Right lobe of liver (tissue), 6 donors: ENCODE results near the gene ZNF90. TPM values are rescaled to one million over a fixed set of nuclear protein-coding genes. Genes with fewer than 3 reads are reported as not detected.
"Not testable (repeated sequence)": the region's sequence is repeated elsewhere in the genome, so short reads cannot be mapped to it uniquely, and the experiment has no call there.

Source experiments
- ATAC-seq, 4 donors: fragments of 200-7000 bp; cut with Tn5 transposase; one replicate each; pipeline ENCODE4 v1.9.1; 2020; ENCODE audit warnings: mild to moderate bottlenecking in 4 of 4, moderate library complexity in 4 of 4
- DNase-seq, 3 donors: peaks; one replicate each; pipeline ENCODE4 v3.0.0-alpha.2; 2020
- H3K27ac ChIP-seq, 3 donors: fragments of 200-600 bp; one replicate each; pipeline ENCODE4 v1.8.0; 2022
- H3K27me3 ChIP-seq, 2 donors: fragments of 200-600 bp; one replicate each; pipeline ENCODE4 v1.8.0; 2022
- H3K36me3 ChIP-seq, 4 donors: fragments of 200-600 bp; sonication (generic) in 1 of 4; one replicate each; pipeline versions ENCODE4 v1.5.1 to v1.8.0; 2017 to 2022; ENCODE audit warnings: control low read depth in 1 of 4
- H3K4me1 ChIP-seq, 4 donors: fragments of 200-600 bp; sonication (generic) in 1 of 4; one replicate each; pipeline versions ENCODE4 v1.5.1 to v1.8.0; 2017 to 2022; ENCODE audit warnings: control low read depth in 1 of 4
- H3K4me3 ChIP-seq, 3 donors: fragments of 200-600 bp; one replicate each; pipeline ENCODE4 v1.8.0; 2022
- H3K9me3 ChIP-seq, 4 donors: fragments of 200-600 bp; sonication (generic) in 1 of 4; one replicate each; pipeline versions ENCODE4 v1.5.1 to v1.8.0; 2017 to 2022; ENCODE audit warnings: control low read depth in 1 of 4
- CTCF ChIP-seq, 4 donors: fragments of 200-600 bp in 3 of 4; fragments of 450-650 bp in 1 of 4; IDR thresholded peaks; one replicate each; pipeline versions ENCODE4 v1.5.1 to v1.8.0; 2016 to 2022; ENCODE audit warnings: antibody characterized with exemption in 4 of 4, mild to moderate bottlenecking in 2 of 4
- POLR2A ChIP-seq: fragments of 450-650 bp; IDR thresholded peaks from one replicate; pipeline ENCODE4 v1.6.1; 2017; ENCODE audit warnings: antibody characterized with exemption, mild to moderate bottlenecking
- WGBS: methylation state at CpG from one replicate; pipeline ENCODE4 v1.1.6; 2018; ENCODE audit warnings: low coverage, low lambda C conversion rate; ENCODE audit not compliant: insufficient coverage; ENCODE audit errors: missing lambda C conversion rate; 5-methylcytosine and 5-hydroxymethylcytosine counted together
- intact Hi-C, 2 donors: fragments of 100-400 bp; cut with DNase I; formaldehyde crosslinking; loops; one replicate each; pipeline versions ENCODE4 v1.11.2 to v1.14.1; 2022
- total RNA-seq, 6 experiments: library from RNA; depleted of rRNA in 2 of 6; stranded (reverse); fragments of >200 nt in 2 of 6; fragmentation: NEBNext Ultra II Directional in 3 of 6; extraction: Animal tissue kit (Norgen Biotek cat#: 25700) in 3 of 6; gene quantifications; one replicate each; pipeline versions ENCODE4 v1.1.0 to v1.2.4, GENCODE V29; 2016 to 2023
- donor health status: DM: no; HTN: yes; CAD: no.
- donor health status: DM: no; HTN: no; CAD: no.
- donor health status: DM: no; HTN: no; CAD: no.
- donor health status: DM: no; HTN: yes; CAD: no.
- donor health status: DM: no; HTN: yes; CAD: no.

The ZNF90 gene
- total RNA-seq, 6 experiments from 2014 or later: 0.18 to 0.54 (median 0.24) TPM

- no peak for DNase-seq
- no peaks in the 10 kb centered on the region for H3K27me3 ChIP-seq
- H3K4me3 ChIP-seq: no peak overlapping the region
- no peak for ATAC-seq
- no peaks in the 10 kb centered on the region for H3K4me1 ChIP-seq
- TF ChIP-seq POLR2A: no peak
- 29% methylated on average over 1 of the region's 1 CpG for WGBS
- no peaks in the 10 kb centered on the region for H3K9me3 ChIP-seq
- H3K27ac ChIP-seq: no peak overlapping the region
- no peaks in the 10 kb centered on the region for H3K36me3 ChIP-seq
- intact Hi-C loops: no loop called here
Measured at GRCh38 chr19:20060282-20060681, 17.5 kb upstream of the ZNF90 start.

DNA sequence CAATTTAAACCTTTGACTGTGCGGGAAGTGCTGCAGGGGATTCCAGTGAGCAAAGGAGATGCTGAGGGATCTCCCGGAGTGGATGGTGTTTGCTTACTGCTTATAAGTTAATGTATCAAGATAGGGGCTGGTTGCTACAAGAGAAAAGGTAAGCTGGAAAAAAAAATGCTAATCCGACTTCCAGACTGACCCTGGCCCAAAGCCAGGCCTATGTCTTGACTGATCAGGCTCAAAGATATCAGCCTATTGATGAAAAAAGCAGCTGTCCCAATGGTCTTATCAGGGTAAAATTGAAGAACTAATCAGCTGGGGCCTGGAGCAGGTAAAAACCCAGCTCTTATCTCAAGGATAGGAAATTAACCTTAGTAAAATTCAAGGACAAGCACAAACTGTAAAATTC, 10.9 kb upstream of the ZNF90 start:
- Histone ChIP-seq H3K36me3 (no peaks in the 10 kb centered on the region), H3K27ac (no peak overlapping the region), H3K27me3 (no peaks in the 10 kb centered on the region), H3K9me3 (no peaks in the 10 kb centered on the region), H3K4me3 (no peak overlapping the region), H3K4me1 (no peaks in the 10 kb centered on the region)
- DNase-seq: no peak
- intact Hi-C loops: no loop called here
- no peak for ATAC-seq
- TF ChIP-seq CTCF (IDR thresholded peaks at IDR 0.05) (no peak), POLR2A (no peak)
- 40% methylated on average over 3 of the region's 3 CpGs for WGBS

- no peak for ATAC-seq
- no peak overlapping the region for H3K4me3 ChIP-seq
- intact Hi-C loops: no loop called here
Measured at GRCh38 chr19:20067943-20068342, 9.9 kb upstream of the ZNF90 start.

DNA sequence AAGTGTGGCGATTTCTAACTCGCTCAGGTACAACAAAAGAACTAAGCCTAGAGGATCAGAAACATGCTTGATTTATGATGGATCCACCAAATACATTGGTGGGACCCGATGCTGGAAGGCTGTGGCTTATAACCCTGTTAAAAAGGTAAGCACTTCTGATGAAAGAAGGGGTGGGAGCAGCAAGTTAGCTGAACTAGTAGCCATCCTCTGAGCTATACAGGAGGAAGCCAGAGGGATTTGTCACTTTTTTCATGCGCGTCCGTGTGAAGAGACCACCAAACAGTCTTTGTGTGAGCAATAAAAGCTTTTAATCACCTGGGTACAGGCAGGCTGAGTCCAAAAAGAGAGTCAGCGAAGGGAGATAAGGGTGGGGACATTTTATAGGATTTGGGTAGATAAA, 9.2 kb upstream of the ZNF90 start:
- H3K27me3 ChIP-seq, ATAC-seq, H3K27ac ChIP-seq, intact Hi-C loops, H3K9me3 ChIP-seq, H3K36me3 ChIP-seq, DNase-seq, H3K4me3 ChIP-seq, H3K4me1 ChIP-seq: not testable (repeated sequence)
- 24% methylated on average over 7 of the region's 7 CpGs for WGBS

More at GRCh38 chr19:20067943-20068342, 9.9 kb upstream of the ZNF90 start:
- no peak for DNase-seq
- no peaks in the 10 kb centered on the region for H3K9me3 ChIP-seq
- no peaks in the 10 kb centered on the region for H3K36me3 ChIP-seq
- TF ChIP-seq CTCF (IDR thresholded peaks at IDR 0.05) (no peak), POLR2A (no peak)
- no peak overlapping the region for H3K27ac ChIP-seq
- H3K27me3 ChIP-seq: no peaks in the 10 kb centered on the region
- 11% methylated on average over 9 of the region's 9 CpGs for WGBS
- H3K4me1 ChIP-seq: no peaks in the 10 kb centered on the region

DNA sequence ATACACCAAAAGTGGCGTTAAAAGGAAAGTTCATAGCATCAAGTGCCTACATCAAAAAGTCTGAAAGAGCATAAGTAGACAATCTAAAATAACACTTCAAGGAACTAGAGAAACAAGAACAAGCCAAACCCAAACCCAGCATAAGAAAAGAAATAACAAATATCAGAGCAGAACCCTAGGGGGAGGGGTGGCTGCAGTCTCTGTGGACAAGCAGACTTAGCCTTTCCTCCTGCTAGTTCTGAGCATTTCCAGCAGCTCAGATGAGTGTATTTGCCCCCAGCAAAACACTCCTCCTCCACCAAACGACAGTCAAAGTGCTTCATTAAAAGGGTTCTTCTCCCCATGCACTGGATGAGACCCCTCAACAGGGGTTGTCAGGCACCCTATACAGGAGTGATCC, 7.1 kb upstream of the ZNF90 start:
- no peak for ATAC-seq
- Histone ChIP-seq H3K4me3 (no peak overlapping the region), H3K9me3 (no peaks in the 10 kb centered on the region), H3K27ac (no peak overlapping the region), H3K27me3 (no peaks in the 10 kb centered on the region), H3K4me1 (no peaks in the 10 kb centered on the region), H3K36me3 (no peaks in the 10 kb centered on the region)
- DNase-seq: no peak
- 31% methylated on average over 2 of the region's 2 CpGs for WGBS
- intact Hi-C loops: no loop called here
- TF ChIP-seq CTCF (IDR thresholded peaks at IDR 0.05) (no peak), POLR2A (no peak)

- WGBS: 81% methylated on average over 5 of the region's 5 CpGs
- intact Hi-C loops: no loop called here
- no peak overlapping the region for H3K4me3 ChIP-seq
Measured at GRCh38 chr19:20072936-20073335, 4.9 kb upstream of the ZNF90 start.

More at GRCh38 chr19:20072936-20073335, 4.9 kb upstream of the ZNF90 start:
- ATAC-seq (no peak), DNase-seq (no peak)
- no peak overlapping the region for H3K27ac ChIP-seq
- no peak for TF ChIP-seq CTCF (IDR thresholded peaks at IDR 0.05)
- no peak for TF ChIP-seq POLR2A
- no peaks in the 10 kb centered on the region for H3K36me3 ChIP-seq
- no peaks in the 10 kb centered on the region for H3K27me3 ChIP-seq
- H3K9me3 ChIP-seq: no peaks in the 10 kb centered on the region
- no peaks in the 10 kb centered on the region for H3K4me1 ChIP-seq
